ENCODE data around the gene MYOM1. TPM values are rescaled to one million over a fixed set of nuclear protein-coding genes. Genes with fewer than 3 reads are reported as not detected.
A peak's percentile ranks its signal among the peaks of the same experiment; 100 is the strongest.

The MYOM1 gene
- total RNA-seq, 1 donor from 2014 or later: 0.57 TPM

- H3K4me3 ChIP-seq (ENCODE audit: insufficient read depth, low read depth, low read length): peak overlapping the region; percentile 100
- H3K27me3 Mint-ChIP-seq (ENCODE audit: low read depth, unreplicated experiment): no peaks in the 10 kb centered on the region
- H3K36me3 ChIP-seq (ENCODE audit: insufficient read depth, low read length): peaks cover 21% of the 10 kb centered on the region
- H3K27me3 ChIP-seq (ENCODE audit: insufficient read depth, low read length): no peaks in the 10 kb centered on the region
- DNase-seq (ENCODE audit: low read depth): peak; percentile 39
- H3K9me3 ChIP-seq (ENCODE audit: insufficient read depth, low read depth, low read length): no peaks in the 10 kb centered on the region
- no peak overlapping the region for H2AFZ ChIP-seq (ENCODE audit: low read depth, low read length)
- no peak for FAIRE-seq
- H3K36me3 Mint-ChIP-seq (ENCODE audit: low read depth, unreplicated experiment): peaks cover 4% of the 10 kb centered on the region
- peaks cover 81% of the 10 kb centered on the region for H3K79me2 ChIP-seq (ENCODE audit: insufficient read depth, low read length)
- peak overlapping the region; percentile 98 for H3K9ac ChIP-seq (ENCODE audit: low read length)
- H3K4me1 ChIP-seq (ENCODE audit: insufficient read depth, low read length): peaks cover 36% of the 10 kb centered on the region
- peak overlapping the region; percentile 90 for H3K27ac Mint-ChIP-seq (ENCODE audit: unreplicated experiment)
- H3K9me3 Mint-ChIP-seq (ENCODE audit: unreplicated experiment): no peaks in the 10 kb centered on the region
- no peak for TF ChIP-seq EZH2 (IDR thresholded peaks at IDR 0.05; ENCODE audit: insufficient read depth, low read length)
- TF ChIP-seq CTCF (IDR thresholded peaks at IDR 0.05; ENCODE audit: insufficient read depth, low read depth, low read length): no peak
- peak overlapping the region; percentile 85 for H3K4me2 ChIP-seq (ENCODE audit: low read length)
- H4K20me1 ChIP-seq (ENCODE audit: insufficient read depth, low read length): peaks cover 57% of the 10 kb centered on the region
- H3K4me3 Mint-ChIP-seq (ENCODE audit: unreplicated experiment): peak overlapping the region; percentile 91
- H3K4me1 Mint-ChIP-seq (ENCODE audit: low read depth, unreplicated experiment): peaks cover 46% of the 10 kb centered on the region
- peak overlapping the region; percentile 98 for H3K27ac ChIP-seq (ENCODE audit: low read depth, low read length)
These were observed 42.7 kb upstream of the MYOM1 start for GRCh38 chr18:3262234-3263131.

GRCh38 chr18:3261373-3262233, 41.8 kb upstream of the MYOM1 start, which contains the start of gene MYL12B:
MYL12B (plus strand) TSS chr18:3262133; CDS start chr18:3272899, 10,766 bp downstream.
- peak; percentile 75 for DNase-seq (ENCODE audit: low read depth)
- H3K9me3 ChIP-seq (ENCODE audit: insufficient read depth, low read depth, low read length): no peaks in the 10 kb centered on the region
- FAIRE-seq: no peak
- Mint-ChIP-seq H3K4me1 (ENCODE audit: low read depth, unreplicated experiment) (peaks cover 46% of the 10 kb centered on the region), H3K4me3 (ENCODE audit: unreplicated experiment) (peak within 1 kb of the TSS; percentile 93), H3K36me3 (ENCODE audit: low read depth, unreplicated experiment) (peaks cover 4% of the 10 kb centered on the region), H3K27me3 (ENCODE audit: low read depth, unreplicated experiment) (no peaks in the 10 kb centered on the region), H3K9me3 (ENCODE audit: unreplicated experiment) (no peaks in the 10 kb centered on the region), H3K27ac (ENCODE audit: unreplicated experiment) (peak within 1 kb of the TSS; percentile 100)
- peak within 1 kb of the TSS; percentile 100 for H3K4me3 ChIP-seq (ENCODE audit: insufficient read depth, low read depth, low read length)
- TF ChIP-seq EZH2 (IDR thresholded peaks at IDR 0.05; ENCODE audit: insufficient read depth, low read length) (no peak), CTCF (IDR thresholded peaks at IDR 0.05; ENCODE audit: insufficient read depth, low read depth, low read length) (no peak)
- no peaks in the 10 kb centered on the region for H3K27me3 ChIP-seq (ENCODE audit: insufficient read depth, low read length)
- H3K79me2 ChIP-seq (ENCODE audit: insufficient read depth, low read length): peaks cover 80% of the 10 kb centered on the region
- peak within 1 kb of the TSS; percentile 98 for H3K9ac ChIP-seq (ENCODE audit: low read length)
- H3K36me3 ChIP-seq (ENCODE audit: insufficient read depth, low read length): peaks cover 28% of the 10 kb centered on the region
- H3K27ac ChIP-seq (ENCODE audit: low read depth, low read length): peak within 1 kb of the TSS; percentile 98
- H3K4me2 ChIP-seq (ENCODE audit: low read length): peak within 1 kb of the TSS; percentile 85
- H2AFZ ChIP-seq (ENCODE audit: low read depth, low read length): peak within 1 kb of the TSS; percentile 74
- H4K20me1 ChIP-seq (ENCODE audit: insufficient read depth, low read length): peaks cover 56% of the 10 kb centered on the region
- peaks cover 45% of the 10 kb centered on the region for H3K4me1 ChIP-seq (ENCODE audit: insufficient read depth, low read length)

Data from astrocyte (in vitro differentiated cells and primary cell).